NCI-H187 treated with DMSO at 0.1 percent for 48 hours (cell line): ENCODE data around the gene AGO4.
"Not testable (repeated sequence)": the region's sequence is repeated elsewhere in the genome, so short reads cannot be mapped to it uniquely, and the experiment has no call there.

Source experiments
- DNase-seq: peaks from one replicate; lab custom pipeline; 2025; lab: John Stamatoyannopoulos, UW

The AGO4 gene

GRCh38 chr1:35810096-35810881 lies 2.5 kb downstream of the AGO4 start:
- no peak for DNase-seq

GRCh38 chr1:35812754-35813153 lies 4.9 kb downstream of the AGO4 start:
- DNase-seq = not testable (repeated sequence)

GRCh38 chr1:35825255-35825654 lies 17.4 kb downstream of the AGO4 start:
- no peak for DNase-seq

GRCh38 chr1:35832276-35832905 lies 24.6 kb downstream of the AGO4 start:
- DNase-seq = no peak

- no peak for DNase-seq
Measured at GRCh38 chr1:35833395-35833794, 25.6 kb downstream of the AGO4 start.

GRCh38 chr1:35834218-35834617 lies 26.4 kb downstream of the AGO4 start:
- no peak for DNase-seq

GRCh38 chr1:35835398-35835797 lies 27.6 kb downstream of the AGO4 start:
- no peak for DNase-seq

DNA sequence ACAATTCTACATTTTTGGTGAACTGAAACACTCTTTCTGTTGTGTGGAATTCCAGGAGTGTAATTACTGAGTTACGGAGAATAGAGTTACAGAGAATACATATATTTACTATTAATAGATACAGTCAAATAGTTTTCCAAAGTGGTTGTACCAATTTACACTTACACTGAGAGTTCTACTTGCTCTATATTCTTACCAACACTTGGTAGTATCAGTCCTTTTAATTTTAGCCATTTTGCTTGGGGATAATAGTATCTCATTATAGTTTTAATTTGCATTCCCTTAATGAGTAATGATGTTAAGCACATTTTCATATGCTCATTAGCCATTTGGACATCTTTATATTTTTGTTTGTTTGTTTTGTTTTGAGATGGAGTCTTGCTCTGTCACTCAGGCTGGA lies 28.9 kb downstream of the AGO4 start:
- no peak for DNase-seq

DNA sequence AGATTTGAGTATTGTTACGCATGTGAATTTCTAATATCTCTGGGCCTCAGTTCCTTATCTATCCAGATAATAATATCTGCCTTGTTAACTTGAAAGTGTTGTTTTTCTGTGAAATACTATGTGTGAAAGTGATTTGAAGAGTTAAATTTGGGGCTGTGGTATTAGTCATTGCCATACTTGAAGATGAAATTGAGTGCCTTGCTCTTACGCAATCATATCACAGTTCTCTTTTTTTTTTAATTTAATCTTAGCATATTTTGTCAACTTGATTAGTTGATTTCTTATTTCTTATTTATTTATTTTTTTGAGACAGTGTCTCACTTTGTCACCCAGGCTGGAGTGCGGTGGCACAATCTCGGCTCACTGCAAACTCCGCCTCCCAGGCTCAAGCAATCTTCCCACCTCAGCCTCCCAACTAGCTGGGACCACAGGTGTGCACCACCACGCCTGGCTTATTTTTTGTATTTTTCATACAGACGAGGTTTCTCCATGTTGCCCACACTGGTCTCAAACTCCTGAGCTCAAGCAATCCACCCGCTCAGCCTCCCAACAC lies 31.0 kb downstream of the AGO4 start:
- DNase-seq = no peak

GRCh38 chr1:35844826-35845225 lies 37.0 kb downstream of the AGO4 start:
- DNase-seq = no peak

DNA sequence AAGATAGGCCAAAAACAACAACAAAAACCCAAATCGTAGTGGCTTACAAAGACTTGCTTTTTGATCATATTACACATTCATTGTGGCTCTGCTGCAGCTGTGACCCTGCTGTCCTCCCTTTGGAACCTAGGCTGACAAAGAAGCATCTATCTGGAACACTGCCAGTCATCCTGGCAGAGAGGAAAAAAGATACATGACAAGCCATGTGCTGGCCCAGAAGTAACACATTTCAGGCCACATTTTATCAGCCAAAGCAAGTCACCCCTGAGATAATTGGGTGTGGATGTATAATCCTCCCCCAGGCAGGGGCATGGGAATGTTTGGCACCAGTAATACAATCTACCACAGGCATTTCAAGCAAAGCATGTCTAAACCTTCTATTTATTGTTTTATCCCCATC lies 38.0 kb downstream of the AGO4 start:
- DNase-seq = no peak

GRCh38 chr1:35847935-35848565 lies 40.2 kb downstream of the AGO4 start:
- no peak for DNase-seq

GRCh38 chr1:35850051-35850450 lies 42.2 kb downstream of the AGO4 start:
- DNase-seq = no peak

- no peak for DNase-seq
Measured at GRCh38 chr1:35850716-35851115, 42.9 kb downstream of the AGO4 start.

DNA sequence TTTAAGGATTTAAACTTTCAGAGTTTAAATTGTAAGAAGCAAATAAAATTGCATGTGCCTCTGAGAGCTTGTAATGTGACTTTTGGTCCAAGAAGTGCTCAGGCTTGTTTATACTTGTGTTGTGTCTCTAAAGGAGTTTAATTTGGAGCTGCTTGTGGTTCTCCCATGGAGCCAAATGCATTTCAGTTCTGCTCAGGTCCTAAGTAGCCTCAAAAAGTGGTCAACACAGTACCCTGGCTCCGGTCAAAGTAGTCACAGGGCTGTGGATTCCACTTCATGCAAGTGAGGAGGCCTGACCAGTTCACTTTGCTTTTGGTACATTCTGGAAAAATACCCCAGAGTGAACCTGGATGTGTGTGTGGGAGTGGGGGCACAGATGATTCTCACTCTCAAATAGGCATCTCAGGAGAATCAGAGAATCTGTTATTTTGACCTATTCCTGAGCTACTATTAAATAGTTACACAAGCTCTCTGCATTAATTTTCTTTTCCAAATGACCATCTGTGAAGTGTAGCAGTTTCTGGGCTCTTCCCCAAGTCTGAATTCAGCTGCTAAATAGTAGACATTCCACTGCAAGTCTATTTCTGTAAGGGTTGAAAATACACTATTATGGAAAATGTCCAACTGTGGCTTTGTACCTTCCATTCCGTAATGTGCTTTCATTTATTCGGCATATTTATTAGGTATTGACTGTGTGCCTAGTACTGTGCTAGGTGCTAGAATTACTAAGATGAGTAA lies 43.5 kb downstream of the AGO4 start:
- no peak for DNase-seq

DNA sequence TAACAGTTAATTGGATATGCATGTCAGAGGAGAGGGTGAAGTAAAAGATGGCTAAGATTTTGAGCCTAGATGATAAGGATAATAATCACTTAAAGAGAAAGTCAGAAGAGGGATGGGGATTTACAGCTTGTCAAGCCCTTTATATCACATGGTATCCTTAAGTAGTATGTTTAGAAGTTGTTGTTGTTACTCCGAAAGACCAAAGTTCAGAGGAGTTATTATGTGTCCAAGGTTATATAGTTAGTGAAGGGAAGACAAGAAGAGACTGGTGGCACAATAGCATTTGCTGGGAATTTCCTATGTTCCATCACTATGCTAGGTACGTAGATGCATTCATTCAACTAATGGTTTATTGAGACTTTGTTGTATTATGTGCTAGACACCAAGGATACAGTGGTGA lies 44.4 kb downstream of the AGO4 start:
- no peak for DNase-seq

- no peak for DNase-seq
Measured at GRCh38 chr1:35854989-35855700, 47.3 kb downstream of the AGO4 start.

GRCh38 chr1:35856964-35857363 lies 49.1 kb downstream of the AGO4 start:
- DNase-seq = no peak

- DNase-seq = no peak
Measured at GRCh38 chr1:35857830-35858229, 50.0 kb downstream of the AGO4 start.

DNA sequence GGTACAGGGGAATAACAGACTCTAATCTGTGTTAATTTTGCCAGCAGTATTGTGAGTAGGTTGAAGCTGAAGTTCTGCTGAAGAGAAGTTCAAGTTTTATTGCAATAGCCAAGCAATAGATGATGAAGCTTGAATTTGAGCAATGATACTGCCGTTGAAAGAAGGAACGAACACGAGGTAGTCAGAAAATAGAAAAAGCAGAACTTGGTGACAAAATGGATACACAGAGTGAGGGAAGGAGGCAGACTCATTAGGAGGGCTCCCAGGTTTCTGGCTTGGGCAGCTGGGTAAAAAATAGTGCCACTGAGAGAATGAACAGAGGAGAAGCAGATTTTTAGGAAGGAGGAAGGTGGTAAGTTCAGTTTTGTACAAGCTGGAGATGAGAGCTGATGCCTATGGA lies 52.9 kb downstream of the AGO4 start:
- no peak for DNase-seq

- DNase-seq = no peak
Measured at GRCh38 chr1:35863136-35863535, 55.3 kb downstream of the AGO4 start.
